IMR-90 (cell line): Measurements from ENCODE around the gene LAMA2. TPM values are rescaled to one million over a fixed set of nuclear protein-coding genes. Genes with fewer than 3 reads are reported as not detected.

Experiments used
- ATAC-seq: fragments of 200-7000 bp; cut with Tn5 transposase; 2 replicates; pipeline ENCODE4 v1.9.1; 2020; ENCODE audit warnings: low read depth, mild to moderate bottlenecking, moderate library complexity
- BruUV-seq: library from RNA; stranded (reverse); fragments of 400-500 nt; replicated peaks from 2 replicates; lab custom pipeline; 2021; lab: Mats Ljungman, UMichigan
- CTCF ChIA-PET: fragments of 300-600 bp; formaldehyde crosslinking; extraction: SDS; loops from one replicate; lab custom pipeline; 2021; ENCODE audit warnings: antibody characterized with exemption; lab: Yijun Ruan, JAX
- POLR2A ChIA-PET: fragments of 300-600 bp; sonication (Branson Sonifier 250); formaldehyde crosslinking; loops from one replicate; lab custom pipeline; 2022; ENCODE audit warnings: antibody characterized with exemption; ENCODE audit not compliant: unreplicated experiment; lab: Charles Lee
- DNase-seq: peaks from one replicate; pipeline ENCODE4 v3.0.0; 2013
- H2AFZ ChIP-seq: replicated peaks from 2 replicates; pipeline ENCODE3; 2013; ENCODE audit warnings: low read length, mild to moderate bottlenecking; ENCODE audit not compliant: poor library complexity
- H2AK5ac ChIP-seq: 2 replicates; pipeline ENCODE4 v1.6.1; 2013; ENCODE audit warnings: low read depth, low read length, inconsistent platforms
- H2AK9ac ChIP-seq: replicated peaks from 2 replicates; pipeline ENCODE3; 2013; ENCODE audit warnings: mild to moderate bottlenecking, low read depth, low read length, moderate library complexity; ENCODE audit not compliant: poor library complexity
- H2BK120ac ChIP-seq: 2 replicates; pipeline ENCODE4 v1.6.1; 2013; ENCODE audit warnings: low read depth, low read length, inconsistent platforms
- H2BK15ac ChIP-seq: 3 replicates; pipeline ENCODE4 v1.6.1; 2013; ENCODE audit warnings: low read depth, low read length, inconsistent platforms
- H2BK20ac ChIP-seq: 2 replicates; pipeline ENCODE4 v1.6.1; 2013; ENCODE audit warnings: low read depth, mild to moderate bottlenecking, inconsistent platforms, low read length, moderate library complexity
- H2BK5ac ChIP-seq: 2 replicates; pipeline ENCODE4 v1.6.1; 2013; ENCODE audit warnings: mild to moderate bottlenecking, low read depth, low read length, inconsistent platforms; ENCODE audit not compliant: poor library complexity, severe bottlenecking
- H3K14ac ChIP-seq: replicated peaks from 2 replicates; pipeline ENCODE4 v1.6.1; 2013; ENCODE audit warnings: low read depth, low read length, inconsistent platforms
- H3K18ac ChIP-seq: 2 replicates; pipeline ENCODE4 v1.6.1; 2013; ENCODE audit warnings: low read depth, low read length, control low read depth
- H3K23ac ChIP-seq: 2 replicates; pipeline ENCODE4 v1.6.1; 2013; ENCODE audit warnings: low read depth, low read length, inconsistent platforms
- H3K27ac ChIP-seq: 2 replicates; pipeline ENCODE4 v1.5.1; 2013; ENCODE audit warnings: mild to moderate bottlenecking, control low read depth, low read length; ENCODE audit not compliant: insufficient read depth
- H3K27me3 ChIP-seq: 2 replicates; pipeline ENCODE4 v1.6.1; 2013; ENCODE audit warnings: low read length; ENCODE audit not compliant: control insufficient read depth, insufficient read depth
- H3K36me3 ChIP-seq: 2 replicates; pipeline ENCODE4 v1.6.1; 2013; ENCODE audit warnings: low read length, mixed read lengths; ENCODE audit not compliant: control insufficient read depth, insufficient read depth
- H3K4ac ChIP-seq: 2 replicates; pipeline ENCODE4 v1.6.1; 2013; ENCODE audit warnings: low read depth, low read length, inconsistent platforms
- H3K4me1 ChIP-seq: 2 replicates; pipeline ENCODE4 v1.6.1; 2013; ENCODE audit warnings: low read length, mixed read lengths; ENCODE audit not compliant: control insufficient read depth, insufficient read depth
- H3K4me2 ChIP-seq: 2 replicates; pipeline ENCODE4 v1.6.1; 2013; ENCODE audit warnings: low read depth, mild to moderate bottlenecking, control low read depth, low read length, moderate library complexity
- H3K4me3 ChIP-seq: 2 replicates; pipeline ENCODE4 v1.5.1; 2013; ENCODE audit warnings: low read depth, mild to moderate bottlenecking, control low read depth, low read length, moderate library complexity; ENCODE audit not compliant: insufficient read depth
- H3K56ac ChIP-seq: 2 replicates; pipeline ENCODE4 v1.6.1; 2013; ENCODE audit warnings: low read length, inconsistent platforms; ENCODE audit not compliant: insufficient read depth; ENCODE audit errors: extremely low read depth
- H3K79me1 ChIP-seq, 2 experiments: 2 replicates each; pipeline ENCODE4 v1.6.1; 2013; ENCODE audit warnings: low read length in 2 of 2, inconsistent platforms in 1 of 2, low read depth in 1 of 2
- H3K9ac ChIP-seq: 2 replicates; pipeline ENCODE4 v1.6.1; 2013; ENCODE audit warnings: low read depth, low read length, control low read depth
- H3K9me1 ChIP-seq: 2 replicates; pipeline ENCODE4 v1.6.1; 2013; ENCODE audit warnings: low read length, inconsistent platforms; ENCODE audit not compliant: insufficient read depth
- H3K9me3 ChIP-seq: 2 replicates; pipeline ENCODE4 v1.6.1; 2013; ENCODE audit warnings: low read length; ENCODE audit not compliant: control insufficient read depth, insufficient read depth
- H4K20me1 ChIP-seq: 2 replicates; pipeline ENCODE4 v1.6.1; 2013; ENCODE audit warnings: low read length, inconsistent platforms; ENCODE audit not compliant: insufficient read depth
- H4K5ac ChIP-seq: 2 replicates; pipeline ENCODE4 v1.6.1; 2013; ENCODE audit warnings: mild to moderate bottlenecking, low read depth, low read length, control low read depth
- H4K8ac ChIP-seq, 2 experiments: 2 replicates each; pipeline ENCODE4 v1.6.1; 2013; ENCODE audit warnings: low read depth in 2 of 2, low read length in 2 of 2, control low read depth in 1 of 2, inconsistent platforms in 1 of 2
- H4K91ac ChIP-seq: 2 replicates; pipeline ENCODE4 v1.6.1; 2013; ENCODE audit warnings: low read depth, low read length, inconsistent platforms; ENCODE audit not compliant: insufficient read depth
- BHLHE40 ChIP-seq: fragments of 150-350 bp; IDR thresholded peaks from 2 replicates; pipeline ENCODE4 v1.6.1; 2016; ENCODE audit warnings: mild to moderate bottlenecking, low read depth, low read length
- CEBPB ChIP-seq: IDR thresholded peaks from 2 replicates; pipeline ENCODE4 v1.6.1; 2012; ENCODE audit warnings: low read depth, low read length, improper control_type of control experiment
- CHD1 ChIP-seq: IDR thresholded peaks from 2 replicates; pipeline ENCODE4 v1.6.1; 2012; ENCODE audit warnings: low read depth, low read length, improper control_type of control experiment
- ELK1 ChIP-seq: fragments of 150-350 bp; IDR thresholded peaks from 2 replicates; pipeline ENCODE4 v1.6.1; 2016; ENCODE audit warnings: low read depth, mild to moderate bottlenecking, low read length, moderate library complexity, borderline replicate concordance
- MAFK ChIP-seq: IDR thresholded peaks from 2 replicates; pipeline ENCODE4 v1.6.1; 2012; ENCODE audit warnings: low read depth, low read length, improper control_type of control experiment
- MAZ ChIP-seq: IDR thresholded peaks from 2 replicates; pipeline ENCODE4 v1.6.1; 2012; ENCODE audit warnings: low read depth, mild to moderate bottlenecking, low read length, improper control_type of control experiment, moderate library complexity, borderline replicate concordance
- MXI1 ChIP-seq: IDR thresholded peaks from 2 replicates; pipeline ENCODE4 v1.6.1; 2012; ENCODE audit warnings: low read depth, mild to moderate bottlenecking, low read length, moderate library complexity, borderline replicate concordance
- NFE2L2 ChIP-seq: fragments of 150-350 bp; IDR thresholded peaks from 2 replicates; pipeline ENCODE4 v1.6.1; 2016; ENCODE audit warnings: low read depth, mild to moderate bottlenecking, low read length
- RAD21 ChIP-seq: IDR thresholded peaks from 2 replicates; pipeline ENCODE4 v1.6.1; 2012; ENCODE audit warnings: low read length, improper control_type of control experiment
- RCOR1 ChIP-seq: IDR thresholded peaks from 2 replicates; pipeline ENCODE4 v1.6.1; 2012; ENCODE audit warnings: mild to moderate bottlenecking, low read length, improper control_type of control experiment; ENCODE audit not compliant: insufficient replicate concordance
- RFX5 ChIP-seq: IDR thresholded peaks from 2 replicates; pipeline ENCODE4 v1.8.0; 2012; ENCODE audit warnings: low read depth, mild to moderate bottlenecking, low read length, moderate library complexity
- USF2 ChIP-seq: fragments of 150-350 bp; IDR thresholded peaks from 2 replicates; pipeline ENCODE4 v1.6.1; 2017; ENCODE audit warnings: mild to moderate bottlenecking, antibody characterized with exemption, low read length, low read depth
- WGBS, 2 experiments: methylation state at CpG; one replicate each; pipeline versions ENCODE4 v1.1.5 to v1.1.7; 2013; ENCODE audit warnings: missing lambda C conversion rate in 2 of 2; ENCODE audit not compliant: insufficient read length in 1 of 2; ENCODE audit errors: extremely low coverage in 2 of 2; 5-methylcytosine and 5-hydroxymethylcytosine counted together
- dilution Hi-C: fragments of 300-500 bp; cut with HindIII; formaldehyde crosslinking; loops from one replicate; pipeline ENCODE4 v1.14.3; 2018; ENCODE audit warnings: low sequenced_read_pairs; ENCODE audit not compliant: unreplicated experiment
- in situ Hi-C: fragments of 300-500 bp; cut with MboI; formaldehyde crosslinking; loops from 3 replicates; pipeline ENCODE4 v1.14.3; 2019; ENCODE audit warnings: low sequenced_read_pairs, inconsistent platforms, mixed read lengths
- intact Hi-C: fragments of 100-400 bp; cut with micrococcal nuclease; formaldehyde crosslinking; loops from 2 replicates; pipeline ENCODE4 v1.10.0; 2022
- polyA plus RNA-seq, 3 experiments: library from polyadenylated mRNA; depleted of rRNA; stranded (reverse); fragments of >200 nt; gene quantifications; 2 replicates each; pipeline ENCODE4 v1.2.3, GENCODE V29; 2012; ENCODE audit warnings: low replicate concordance in 1 of 3
- total RNA-seq: library from RNA; depleted of rRNA; stranded (reverse); fragments of >200 nt; gene quantifications from 2 replicates; pipeline ENCODE4 v1.2.3, GENCODE V29; 2012

The LAMA2 gene
- total and polyA plus RNA-seq, 2 of the 4 experiments (the other 2 are of a cell fraction), result 9.9 to 13.3 TPM

GRCh38 chr6:129444683-129445082, 561.7 kb downstream of the LAMA2 start:
- in situ Hi-C loops (no loop called here), intact Hi-C loops (no loop called here), dilution Hi-C loops (no loop called here)
- Histone ChIP-seq H2AK9ac (no peak overlapping the region), H3K27me3 (no peaks in the 10 kb centered on the region), H3K9me3 (no peaks in the 10 kb centered on the region), H3K4me2 (no peak overlapping the region), H3K27ac (no peak overlapping the region), H2BK20ac (no peak overlapping the region), H2AFZ (no peak overlapping the region), H4K91ac (no peak overlapping the region), H3K4me3 (no peak overlapping the region), H4K8ac (no peak overlapping the region), H3K9me1 (no peaks in the 10 kb centered on the region), H3K4me1 (no peaks in the 10 kb centered on the region), H2BK5ac (no peak overlapping the region), H2AK5ac (no peak overlapping the region), H4K20me1 (no peaks in the 10 kb centered on the region), H3K14ac (no peak overlapping the region), H4K5ac (no peak overlapping the region), H2BK120ac (no peak overlapping the region), H3K9ac (no peak overlapping the region), H3K18ac (no peak overlapping the region), H3K36me3 (no peaks in the 10 kb centered on the region), H2BK15ac (no peak overlapping the region), H3K56ac (no peak overlapping the region), H3K79me1 (no peaks in the 10 kb centered on the region), H3K23ac (no peak overlapping the region), H3K4ac (no peak overlapping the region)
- POLR2A ChIA-PET, result no interaction called here
- no peak for ATAC-seq
- TF ChIP-seq MAFK (no peak), ELK1 (no peak), MXI1 (no peak), RAD21 (no peak), USF2 (no peak), RCOR1 (no peak), MAZ (no peak), BHLHE40 (no peak), RFX5 (no peak), NFE2L2 (no peak), CEBPB (no peak), CHD1 (no peak)
- no CpG with 5 or more reads among the region's 3 CpGs for WGBS, 2 experiments
- CTCF ChIA-PET, result no interaction called here
- DNase-seq, result no peak
- no TSS peak for BruUV-seq
